IMR-90 (cell line): ENCODE measurements around the gene DNMT3L. TPM values are rescaled to one million over a fixed set of nuclear protein-coding genes. Genes with fewer than 3 reads are reported as not detected.

Experiments used
- ATAC-seq: fragments of 200-7000 bp; cut with Tn5 transposase; 2 replicates; pipeline ENCODE4 v1.9.1; 2020; ENCODE audit warnings: low read depth, mild to moderate bottlenecking, moderate library complexity
- BruUV-seq: library from RNA; stranded (reverse); fragments of 400-500 nt; replicated peaks from 2 replicates; lab custom pipeline; 2021; lab: Mats Ljungman, UMichigan
- CTCF ChIA-PET: fragments of 300-600 bp; formaldehyde crosslinking; extraction: SDS; loops from one replicate; lab custom pipeline; 2021; ENCODE audit warnings: antibody characterized with exemption; lab: Yijun Ruan, JAX
- POLR2A ChIA-PET: fragments of 300-600 bp; sonication (Branson Sonifier 250); formaldehyde crosslinking; loops from one replicate; lab custom pipeline; 2022; ENCODE audit warnings: antibody characterized with exemption; ENCODE audit not compliant: unreplicated experiment; lab: Charles Lee
- DNase-seq: peaks from one replicate; pipeline ENCODE4 v3.0.0; 2013
- H2AFZ ChIP-seq: replicated peaks from 2 replicates; pipeline ENCODE3; 2013; ENCODE audit warnings: low read length, mild to moderate bottlenecking; ENCODE audit not compliant: poor library complexity
- H2AK5ac ChIP-seq: 2 replicates; pipeline ENCODE4 v1.6.1; 2013; ENCODE audit warnings: low read depth, low read length, inconsistent platforms
- H2AK9ac ChIP-seq: replicated peaks from 2 replicates; pipeline ENCODE3; 2013; ENCODE audit warnings: mild to moderate bottlenecking, low read depth, low read length, moderate library complexity; ENCODE audit not compliant: poor library complexity
- H2BK120ac ChIP-seq: 2 replicates; pipeline ENCODE4 v1.6.1; 2013; ENCODE audit warnings: low read depth, low read length, inconsistent platforms
- H2BK15ac ChIP-seq: 3 replicates; pipeline ENCODE4 v1.6.1; 2013; ENCODE audit warnings: low read depth, low read length, inconsistent platforms
- H2BK20ac ChIP-seq: 2 replicates; pipeline ENCODE4 v1.6.1; 2013; ENCODE audit warnings: low read depth, mild to moderate bottlenecking, inconsistent platforms, low read length, moderate library complexity
- H2BK5ac ChIP-seq: 2 replicates; pipeline ENCODE4 v1.6.1; 2013; ENCODE audit warnings: mild to moderate bottlenecking, low read depth, low read length, inconsistent platforms; ENCODE audit not compliant: poor library complexity, severe bottlenecking
- H3K14ac ChIP-seq: replicated peaks from 2 replicates; pipeline ENCODE4 v1.6.1; 2013; ENCODE audit warnings: low read depth, low read length, inconsistent platforms
- H3K18ac ChIP-seq: 2 replicates; pipeline ENCODE4 v1.6.1; 2013; ENCODE audit warnings: low read depth, low read length, control low read depth
- H3K23ac ChIP-seq: 2 replicates; pipeline ENCODE4 v1.6.1; 2013; ENCODE audit warnings: low read depth, low read length, inconsistent platforms
- H3K27ac ChIP-seq: 2 replicates; pipeline ENCODE4 v1.5.1; 2013; ENCODE audit warnings: mild to moderate bottlenecking, control low read depth, low read length; ENCODE audit not compliant: insufficient read depth
- H3K27me3 ChIP-seq: 2 replicates; pipeline ENCODE4 v1.6.1; 2013; ENCODE audit warnings: low read length; ENCODE audit not compliant: control insufficient read depth, insufficient read depth
- H3K36me3 ChIP-seq: 2 replicates; pipeline ENCODE4 v1.6.1; 2013; ENCODE audit warnings: low read length, mixed read lengths; ENCODE audit not compliant: control insufficient read depth, insufficient read depth
- H3K4ac ChIP-seq: 2 replicates; pipeline ENCODE4 v1.6.1; 2013; ENCODE audit warnings: low read depth, low read length, inconsistent platforms
- H3K4me1 ChIP-seq: 2 replicates; pipeline ENCODE4 v1.6.1; 2013; ENCODE audit warnings: low read length, mixed read lengths; ENCODE audit not compliant: control insufficient read depth, insufficient read depth
- H3K4me2 ChIP-seq: 2 replicates; pipeline ENCODE4 v1.6.1; 2013; ENCODE audit warnings: low read depth, mild to moderate bottlenecking, control low read depth, low read length, moderate library complexity
- H3K4me3 ChIP-seq: 2 replicates; pipeline ENCODE4 v1.5.1; 2013; ENCODE audit warnings: low read depth, mild to moderate bottlenecking, control low read depth, low read length, moderate library complexity; ENCODE audit not compliant: insufficient read depth
- H3K56ac ChIP-seq: 2 replicates; pipeline ENCODE4 v1.6.1; 2013; ENCODE audit warnings: low read length, inconsistent platforms; ENCODE audit not compliant: insufficient read depth; ENCODE audit errors: extremely low read depth
- H3K79me1 ChIP-seq, 2 experiments: 2 replicates each; pipeline ENCODE4 v1.6.1; 2013; ENCODE audit warnings: low read length in 2 of 2, inconsistent platforms in 1 of 2, low read depth in 1 of 2
- H3K9ac ChIP-seq: 2 replicates; pipeline ENCODE4 v1.6.1; 2013; ENCODE audit warnings: low read depth, low read length, control low read depth
- H3K9me1 ChIP-seq: 2 replicates; pipeline ENCODE4 v1.6.1; 2013; ENCODE audit warnings: low read length, inconsistent platforms; ENCODE audit not compliant: insufficient read depth
- H3K9me3 ChIP-seq: 2 replicates; pipeline ENCODE4 v1.6.1; 2013; ENCODE audit warnings: low read length; ENCODE audit not compliant: control insufficient read depth, insufficient read depth
- H4K20me1 ChIP-seq: 2 replicates; pipeline ENCODE4 v1.6.1; 2013; ENCODE audit warnings: low read length, inconsistent platforms; ENCODE audit not compliant: insufficient read depth
- H4K5ac ChIP-seq: 2 replicates; pipeline ENCODE4 v1.6.1; 2013; ENCODE audit warnings: mild to moderate bottlenecking, low read depth, low read length, control low read depth
- H4K8ac ChIP-seq, 2 experiments: 2 replicates each; pipeline ENCODE4 v1.6.1; 2013; ENCODE audit warnings: low read depth in 2 of 2, low read length in 2 of 2, control low read depth in 1 of 2, inconsistent platforms in 1 of 2
- H4K91ac ChIP-seq: 2 replicates; pipeline ENCODE4 v1.6.1; 2013; ENCODE audit warnings: low read depth, low read length, inconsistent platforms; ENCODE audit not compliant: insufficient read depth
- BHLHE40 ChIP-seq: fragments of 150-350 bp; IDR thresholded peaks from 2 replicates; pipeline ENCODE4 v1.6.1; 2016; ENCODE audit warnings: mild to moderate bottlenecking, low read depth, low read length
- FOS ChIP-seq: fragments of 150-350 bp; IDR thresholded peaks from 2 replicates; pipeline ENCODE4 v1.6.1; 2016; ENCODE audit warnings: low read depth, low read length
- MAZ ChIP-seq: IDR thresholded peaks from 2 replicates; pipeline ENCODE4 v1.6.1; 2012; ENCODE audit warnings: low read depth, mild to moderate bottlenecking, low read length, improper control_type of control experiment, moderate library complexity, borderline replicate concordance
- MXI1 ChIP-seq: IDR thresholded peaks from 2 replicates; pipeline ENCODE4 v1.6.1; 2012; ENCODE audit warnings: low read depth, mild to moderate bottlenecking, low read length, moderate library complexity, borderline replicate concordance
- RAD21 ChIP-seq: IDR thresholded peaks from 2 replicates; pipeline ENCODE4 v1.6.1; 2012; ENCODE audit warnings: low read length, improper control_type of control experiment
- WGBS, 2 experiments: methylation state at CpG; one replicate each; pipeline versions ENCODE4 v1.1.5 to v1.1.7; 2013; ENCODE audit warnings: missing lambda C conversion rate in 2 of 2; ENCODE audit not compliant: insufficient read length in 1 of 2; ENCODE audit errors: extremely low coverage in 2 of 2; 5-methylcytosine and 5-hydroxymethylcytosine counted together
- dilution Hi-C: fragments of 300-500 bp; cut with HindIII; formaldehyde crosslinking; loops from one replicate; pipeline ENCODE4 v1.14.3; 2018; ENCODE audit warnings: low sequenced_read_pairs; ENCODE audit not compliant: unreplicated experiment
- in situ Hi-C: fragments of 300-500 bp; cut with MboI; formaldehyde crosslinking; loops from 3 replicates; pipeline ENCODE4 v1.14.3; 2019; ENCODE audit warnings: low sequenced_read_pairs, inconsistent platforms, mixed read lengths
- intact Hi-C: fragments of 100-400 bp; cut with micrococcal nuclease; formaldehyde crosslinking; loops from 2 replicates; pipeline ENCODE4 v1.10.0; 2022
- polyA plus RNA-seq, 3 experiments: library from polyadenylated mRNA; depleted of rRNA; stranded (reverse); fragments of >200 nt; gene quantifications; 2 replicates each; pipeline ENCODE4 v1.2.3, GENCODE V29; 2012; ENCODE audit warnings: low replicate concordance in 1 of 3
- total RNA-seq: library from RNA; depleted of rRNA; stranded (reverse); fragments of >200 nt; gene quantifications from 2 replicates; pipeline ENCODE4 v1.2.3, GENCODE V29; 2012

Gene DNMT3L
- total and polyA plus RNA-seq, 2 of the 4 experiments (the other 2 are of a cell fraction): not detected

- Histone ChIP-seq H2BK120ac (no peak within 1 kb of the TSS), H3K36me3 (no peaks in the 10 kb centered on the region), H3K4me2 (peak within 1 kb of the TSS; percentile 20; the same call in 1 of the 2 replicates), H3K9me3 (no peaks in the 10 kb centered on the region), H3K9ac (no peak within 1 kb of the TSS), H4K20me1 (no peaks in the 10 kb centered on the region), H3K23ac (no peak within 1 kb of the TSS), H3K18ac (no peak within 1 kb of the TSS), H2AK5ac (no peak within 1 kb of the TSS), H3K4me1 (peaks cover 4% of the 10 kb centered on the region; the same call in 1 of the 2 replicates), H3K14ac (no peak within 1 kb of the TSS), H3K79me1 (no peaks in the 10 kb centered on the region), H4K8ac (no peak within 1 kb of the TSS), H4K91ac (no peak within 1 kb of the TSS), H3K4ac (no peak within 1 kb of the TSS), H2AK9ac (peak within 1 kb of the TSS; percentile 81), H2AFZ (peak within 1 kb of the TSS; percentile 85), H3K4me3 (no peak within 1 kb of the TSS), H2BK5ac (no peak within 1 kb of the TSS), H4K5ac (no peak within 1 kb of the TSS), H3K27me3 (peaks cover 32% of the 10 kb centered on the region; the same call in 1 of the 2 replicates), H2BK20ac (no peak within 1 kb of the TSS), H3K9me1 (no peaks in the 10 kb centered on the region), H2BK15ac (no peak within 1 kb of the TSS), H3K56ac (no peak within 1 kb of the TSS), H3K27ac (no peak within 1 kb of the TSS)
- ChIA-PET POLR2A (no interaction called here), CTCF (no interaction called here)
- dilution Hi-C loops: no loop called here
- no TSS peak for BruUV-seq
- intact Hi-C loops: no loop called here
- 24% methylated on average over 24 of the region's 56 CpGs; no CpG with 5 or more reads in 1 of the 2 experiments for WGBS, 2 experiments
- no peak for TF ChIP-seq MXI1
- 0 out of 2 replicates have a peak, but pooled peaks have one; percentile 9 for TF ChIP-seq RAD21
- TF ChIP-seq MAZ: 0 out of 2 replicates have a peak, but pooled peaks have one; percentile 27
- no peak for TF ChIP-seq FOS
- TF ChIP-seq BHLHE40: no peak
- DNase-seq (peak; percentile 29), ATAC-seq (peak; percentile 97)
- in situ Hi-C loops: no loop called here
These were observed 23.7 kb upstream of the DNMT3L start, which contains the start of gene AIRE for GRCh38 chr21:44285138-44285992. Gene AIRE (plus strand): TSS chr21:44285876. CDS start chr21:44286007, 131 bp downstream.
